Hematopoietic multipotent progenitor cell treated with erythropoietin and hydrocortisone succinate and interleukin-3 and kit ligand, for 6 days (in vitro differentiated cells): Measurements from ENCODE around the gene NEFH.
"Not testable (repeated sequence)": the region's sequence is repeated elsewhere in the genome, so short reads cannot be mapped to it uniquely, and the experiment has no call there.

Experiments
- DNase-seq: peaks from one replicate; pipeline ENCODE4 v3.0.0-alpha.2; 2015

The NEFH gene

DNA sequence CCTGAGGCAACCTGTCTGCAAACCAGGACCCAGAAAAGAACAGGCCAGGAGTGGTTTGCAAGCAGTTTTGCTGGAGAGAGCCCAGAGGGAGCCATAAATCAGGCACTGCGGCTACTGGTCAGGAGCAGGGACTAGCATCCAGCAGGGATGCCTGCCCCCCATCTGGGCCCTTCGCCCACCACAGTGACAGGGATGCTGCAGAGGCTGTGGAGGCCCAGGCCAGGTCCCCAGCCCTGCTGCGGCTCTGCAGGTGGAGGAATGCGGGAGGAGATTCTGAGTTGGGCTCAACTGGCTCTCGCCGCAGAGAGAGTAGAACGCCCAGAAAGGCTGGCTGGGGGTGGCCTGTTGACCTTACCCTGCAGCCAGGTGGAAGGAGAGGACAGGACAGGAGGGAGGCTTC lies 16.4 kb upstream of the NEFH start:
- no peak for DNase-seq

DNA sequence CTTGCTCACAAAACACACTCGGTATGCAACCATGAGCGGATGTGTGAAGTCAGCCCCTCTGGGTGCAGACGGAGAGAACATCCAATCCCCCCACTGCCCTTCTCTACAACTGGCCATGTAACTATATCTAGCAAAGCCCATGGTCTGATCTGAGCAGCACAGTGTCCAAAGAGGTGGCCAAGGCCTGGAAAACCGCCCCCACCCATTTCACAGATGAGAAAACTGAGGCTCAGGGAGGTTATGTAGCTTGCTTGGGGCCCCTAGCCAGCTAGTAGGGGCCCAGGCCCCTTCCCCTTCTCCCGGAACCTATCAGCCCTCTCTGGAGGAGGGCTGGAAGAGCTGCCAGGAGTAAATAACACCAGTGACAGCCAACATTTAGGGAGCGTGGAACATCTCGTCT lies 15.4 kb upstream of the NEFH start:
- DNase-seq, result no peak

DNA sequence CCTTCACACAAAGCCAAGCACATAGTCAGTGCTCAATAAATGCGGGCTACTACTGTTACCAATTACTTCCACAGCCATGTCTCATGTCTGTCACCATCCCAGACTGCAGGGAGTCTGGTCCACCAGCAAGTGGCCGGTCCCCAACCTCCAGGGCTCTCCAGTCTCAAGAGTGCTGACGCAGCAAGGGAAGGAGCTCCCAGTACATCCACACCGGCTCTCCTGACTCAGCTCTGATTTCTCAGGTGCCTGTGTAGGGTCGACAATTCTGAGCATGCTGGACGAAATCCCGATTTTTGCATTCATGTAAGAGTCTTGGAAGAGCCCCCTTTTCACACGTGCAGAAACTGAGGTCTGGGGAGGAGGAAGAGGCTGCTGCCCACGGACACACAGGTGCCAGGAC lies 10.3 kb upstream of the NEFH start:
- DNase-seq, result no peak

DNA sequence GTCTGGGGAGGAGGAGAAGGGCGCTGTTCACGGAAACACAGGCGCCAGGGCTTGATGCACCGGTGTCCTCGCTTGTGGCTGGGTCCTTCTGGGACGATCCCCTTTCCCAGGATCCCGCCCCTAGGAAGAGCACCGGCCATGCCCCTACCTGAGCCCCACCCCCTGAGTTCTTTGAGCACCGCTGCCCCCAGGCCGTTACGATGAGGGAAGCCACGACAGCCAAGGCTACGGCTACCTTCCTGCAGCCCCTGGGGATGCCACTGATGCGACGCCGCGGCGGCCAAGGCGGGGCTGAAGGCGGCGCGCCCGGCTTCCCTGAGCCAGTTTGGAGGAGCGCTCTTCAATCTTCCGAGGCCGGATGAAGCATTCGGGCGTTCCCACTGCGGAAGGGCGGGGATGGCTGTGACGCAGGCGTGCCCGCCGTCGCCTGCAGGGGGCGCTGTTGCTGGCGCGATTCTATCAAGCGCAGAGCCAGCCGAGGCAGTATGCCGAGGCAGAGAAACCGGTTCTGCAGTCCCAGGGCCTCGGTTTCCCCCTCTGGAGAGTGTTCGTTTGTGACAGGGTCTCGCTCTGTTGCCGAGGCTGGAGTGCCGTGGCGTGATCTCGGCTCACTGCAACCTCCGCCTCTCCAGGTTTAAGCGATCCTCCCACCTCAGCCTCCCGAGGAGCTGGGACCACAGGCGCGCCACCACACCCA lies 9.7 kb upstream of the NEFH start:
- DNase-seq, result peak; percentile 83

DNA sequence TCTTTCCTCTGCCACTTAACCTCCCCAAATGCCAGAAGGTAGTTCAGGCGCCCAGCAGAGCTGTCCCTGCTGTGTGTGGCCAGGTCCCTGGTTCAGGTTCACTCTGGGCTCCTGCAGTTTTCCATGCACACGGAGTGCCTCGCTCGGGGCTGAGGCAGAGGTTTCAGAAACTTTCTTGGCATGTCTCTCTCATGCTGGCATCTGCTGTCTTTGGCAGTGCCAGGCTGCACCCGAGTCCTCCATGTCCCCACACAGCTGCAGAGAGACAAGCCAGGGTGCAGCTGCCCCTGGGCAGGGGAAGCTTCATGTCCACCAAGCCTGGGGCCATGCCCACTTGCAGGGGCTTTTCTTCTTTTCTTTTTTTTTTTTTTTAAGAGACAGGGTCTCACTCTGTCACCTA lies 7.0 kb upstream of the NEFH start:
- DNase-seq, result no peak

DNA sequence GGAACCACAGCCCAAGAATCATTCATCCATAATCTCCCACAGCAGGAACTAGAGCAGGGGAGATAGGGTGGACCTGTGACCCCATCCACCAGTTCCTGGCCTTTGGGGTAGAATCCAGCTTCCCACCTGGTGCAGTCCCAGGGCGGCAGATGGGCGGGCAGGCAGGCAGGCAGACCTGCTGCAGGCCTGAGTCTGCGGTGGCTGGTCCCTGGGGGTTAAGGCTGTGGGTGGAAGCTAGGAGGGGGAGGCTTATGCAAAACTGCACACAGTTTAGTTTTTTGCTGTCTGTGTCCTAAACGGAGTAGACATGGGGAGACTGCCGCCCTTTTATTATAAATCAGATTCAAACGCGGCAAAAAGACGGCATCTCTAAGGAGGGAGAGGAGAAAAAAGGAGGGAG lies 4.5 kb upstream of the NEFH start:
- DNase-seq, result no peak

DNA sequence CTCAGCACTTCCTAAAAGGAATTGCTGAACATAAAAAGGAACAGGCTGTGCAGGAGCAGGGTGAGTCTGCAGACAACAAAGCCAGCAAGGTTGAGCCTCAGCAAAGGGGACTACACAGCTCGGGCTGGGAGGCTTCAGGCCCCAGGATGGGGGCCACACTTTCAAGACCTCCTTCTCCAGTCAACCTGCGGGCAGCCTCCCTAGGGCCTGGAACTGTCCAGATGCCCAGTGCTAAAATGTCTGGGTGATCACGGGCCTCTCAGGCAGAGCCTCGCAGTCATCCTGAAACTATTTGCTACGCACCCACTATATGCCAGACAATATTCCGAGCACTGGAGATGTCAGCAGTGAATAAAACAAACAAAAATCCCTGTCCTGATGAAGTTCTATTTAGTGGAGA lies 3.9 kb upstream of the NEFH start:
- DNase-seq, result no peak

DNA sequence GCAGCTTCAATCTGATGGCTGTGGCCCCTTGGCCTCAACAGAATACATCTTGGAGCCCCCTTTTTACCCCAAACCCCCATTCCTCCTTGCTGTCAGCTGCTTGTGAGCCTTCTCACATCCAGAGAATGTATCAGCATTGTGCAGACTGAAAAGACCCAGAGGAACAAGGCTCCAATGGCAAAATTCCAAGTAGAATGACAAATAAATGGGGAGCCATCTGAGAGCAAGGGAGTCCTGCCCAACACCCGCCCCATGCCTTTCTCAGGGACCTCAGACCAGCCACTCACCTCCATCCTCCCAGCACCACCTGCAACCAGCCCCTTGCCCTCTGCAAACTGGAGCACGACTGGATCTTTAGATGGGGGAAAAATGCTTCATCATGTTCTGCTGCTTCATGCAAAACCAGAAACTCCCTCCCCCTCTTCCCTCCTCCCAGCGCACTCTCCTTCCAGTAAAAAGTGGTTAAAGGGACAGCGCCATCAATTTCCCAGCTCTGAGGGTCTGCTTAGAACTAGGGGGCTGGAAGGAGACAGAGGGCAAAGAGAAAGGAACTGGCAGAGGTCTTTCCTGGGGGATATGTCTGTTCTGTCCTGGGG lies 2.2 kb upstream of the NEFH start:
- DNase-seq, result peak; percentile 26

DNA sequence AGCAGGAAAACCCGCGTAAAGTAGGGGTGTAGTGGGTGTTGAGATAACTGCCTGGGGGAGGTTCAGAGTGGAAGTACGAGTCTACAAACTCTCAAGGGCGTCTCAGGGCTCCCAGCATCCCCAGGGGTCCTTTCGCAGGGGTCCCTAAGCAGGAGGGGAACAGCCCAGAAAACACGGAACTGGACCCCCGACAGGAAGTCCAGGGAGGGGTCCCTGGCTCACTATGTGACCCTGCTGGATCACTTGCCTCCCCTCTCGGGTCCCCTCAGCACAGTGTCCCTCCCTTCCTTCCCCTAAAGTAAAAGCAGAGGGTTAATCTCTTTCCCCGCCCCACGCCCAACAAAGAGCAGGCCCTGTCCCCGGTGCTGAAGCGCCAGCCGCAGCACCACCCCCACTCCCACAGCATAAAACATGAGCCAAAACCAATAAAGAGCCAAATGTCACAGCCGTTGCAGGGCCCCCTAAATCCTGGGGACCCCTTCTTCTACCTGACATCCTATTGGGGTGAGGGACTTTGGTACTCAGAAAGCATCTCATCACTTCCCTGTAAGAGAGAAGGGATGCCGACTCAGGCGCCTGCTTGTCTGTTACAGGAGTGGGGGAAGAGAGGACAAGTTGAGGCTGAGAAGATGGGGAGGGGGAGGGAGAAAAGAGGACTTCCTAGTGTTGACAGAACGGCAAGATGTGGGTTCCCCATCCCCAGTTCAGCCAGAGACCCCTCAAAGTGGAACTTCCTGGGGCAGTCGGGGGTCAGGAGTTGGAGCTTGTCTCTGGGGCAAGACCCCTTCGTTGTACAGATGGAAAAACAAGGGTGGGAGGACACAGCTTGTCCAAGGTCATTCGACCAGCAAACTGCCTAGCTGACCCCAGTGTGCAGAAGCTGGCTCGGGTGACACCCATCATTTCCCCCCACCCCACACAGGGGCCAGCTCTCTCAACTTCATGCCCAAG lies 1.4 kb upstream of the NEFH start:
- DNase-seq, result peak; percentile 76

DNA sequence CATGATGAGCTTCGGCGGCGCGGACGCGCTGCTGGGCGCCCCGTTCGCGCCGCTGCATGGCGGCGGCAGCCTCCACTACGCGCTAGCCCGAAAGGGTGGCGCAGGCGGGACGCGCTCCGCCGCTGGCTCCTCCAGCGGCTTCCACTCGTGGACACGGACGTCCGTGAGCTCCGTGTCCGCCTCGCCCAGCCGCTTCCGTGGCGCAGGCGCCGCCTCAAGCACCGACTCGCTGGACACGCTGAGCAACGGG lies 169 bp downstream of the NEFH start:
- no peak for DNase-seq

DNA sequence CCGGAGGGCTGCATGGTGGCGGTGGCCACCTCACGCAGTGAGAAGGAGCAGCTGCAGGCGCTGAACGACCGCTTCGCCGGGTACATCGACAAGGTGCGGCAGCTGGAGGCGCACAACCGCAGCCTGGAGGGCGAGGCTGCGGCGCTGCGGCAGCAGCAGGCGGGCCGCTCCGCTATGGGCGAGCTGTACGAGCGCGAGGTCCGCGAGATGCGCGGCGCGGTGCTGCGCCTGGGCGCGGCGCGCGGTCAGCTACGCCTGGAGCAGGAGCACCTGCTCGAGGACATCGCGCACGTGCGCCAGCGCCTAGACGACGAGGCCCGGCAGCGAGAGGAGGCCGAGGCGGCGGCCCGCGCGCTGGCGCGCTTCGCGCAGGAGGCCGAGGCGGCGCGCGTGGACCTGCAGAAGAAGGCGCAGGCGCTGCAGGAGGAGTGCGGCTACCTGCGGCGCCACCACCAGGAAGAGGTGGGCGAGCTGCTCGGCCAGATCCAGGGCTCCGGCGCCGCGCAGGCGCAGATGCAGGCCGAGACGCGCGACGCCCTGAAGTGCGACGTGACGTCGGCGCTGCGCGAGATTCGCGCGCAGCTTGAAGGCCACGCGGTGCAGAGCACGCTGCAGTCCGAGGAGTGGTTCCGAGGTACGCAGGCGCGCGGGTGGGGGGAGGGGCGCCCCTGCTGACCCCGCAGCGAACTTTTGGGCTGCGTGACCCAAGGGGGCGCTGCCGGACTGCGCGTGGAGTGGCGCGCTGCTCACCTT lies 670 bp downstream of the NEFH start:
- DNase-seq, result peak; percentile 74

DNA sequence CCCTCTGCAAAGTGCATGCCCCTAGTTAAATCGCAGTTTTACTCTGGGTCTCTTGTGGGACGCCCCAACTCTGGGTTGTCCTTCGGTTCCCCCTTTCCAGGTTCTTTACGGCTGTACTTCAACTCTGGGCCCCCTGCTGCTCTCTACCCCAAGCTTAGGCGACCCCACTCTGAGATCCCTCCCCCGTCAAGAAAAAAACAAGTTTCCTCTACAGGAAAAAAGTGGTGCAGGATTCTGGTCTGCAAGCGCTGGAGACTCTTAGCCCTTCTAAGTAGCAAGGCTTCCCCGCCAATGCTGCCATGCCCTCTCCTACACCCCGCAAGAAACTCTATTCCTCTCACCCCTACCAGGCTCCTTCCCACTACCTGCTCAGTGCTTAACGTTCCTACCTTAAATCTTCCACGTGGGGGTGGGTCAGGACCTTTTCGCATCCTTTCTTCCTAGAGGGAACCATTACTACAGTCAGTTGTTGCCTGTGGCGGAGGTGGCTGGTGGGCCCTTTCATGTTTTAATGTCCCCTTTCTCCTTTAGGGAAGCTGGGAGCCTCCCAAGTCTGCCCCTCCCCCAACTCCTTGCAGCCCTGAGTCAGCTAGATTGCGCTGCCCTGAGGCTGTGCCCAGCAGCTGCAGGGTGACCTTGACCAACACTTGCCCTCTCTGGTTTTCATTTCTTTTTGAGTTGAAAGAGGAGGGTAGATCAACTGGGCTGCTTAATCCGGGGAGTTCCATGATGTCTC lies 1.4 kb downstream of the NEFH start:
- no peak for DNase-seq

DNA sequence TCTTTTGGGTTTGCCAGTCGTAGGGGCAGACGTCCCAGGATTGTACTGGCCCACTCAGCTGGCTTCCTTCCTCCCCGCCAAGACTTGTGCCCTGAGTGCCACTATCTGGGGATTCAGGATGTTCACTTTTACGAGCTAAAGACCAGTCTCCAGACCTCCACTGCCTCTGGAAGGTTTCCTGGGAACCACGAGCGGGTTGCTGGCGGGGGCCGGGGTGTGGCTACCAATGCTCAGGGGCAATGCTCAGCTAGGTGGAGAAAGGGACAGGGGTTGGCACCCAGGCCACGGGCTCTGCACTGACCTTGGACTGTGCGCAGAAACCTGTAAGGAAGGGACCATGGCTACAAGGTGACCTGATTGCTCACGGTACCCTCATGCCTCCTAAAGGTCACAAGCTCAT lies 2.2 kb downstream of the NEFH start:
- DNase-seq, result no peak

DNA sequence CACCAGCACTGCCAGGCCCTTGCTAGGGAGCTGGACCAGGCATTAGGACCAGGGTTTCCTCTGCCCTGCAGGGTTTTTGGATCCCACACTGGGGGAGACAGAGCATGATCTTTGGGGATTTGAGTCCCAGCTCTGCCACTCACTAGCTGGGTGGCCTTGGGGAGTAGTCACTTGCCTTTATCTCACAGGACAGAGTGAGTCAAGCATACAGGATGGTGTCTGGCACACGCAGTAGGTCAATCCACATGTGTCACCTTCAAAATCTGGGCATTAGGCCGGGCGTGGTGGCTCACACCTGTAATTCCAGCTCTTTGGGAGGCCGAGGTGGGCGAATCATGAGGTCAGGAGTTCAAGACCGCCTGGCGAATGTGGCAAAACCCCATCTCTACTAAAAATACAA lies 2.7 kb downstream of the NEFH start:
- no peak for DNase-seq

DNA sequence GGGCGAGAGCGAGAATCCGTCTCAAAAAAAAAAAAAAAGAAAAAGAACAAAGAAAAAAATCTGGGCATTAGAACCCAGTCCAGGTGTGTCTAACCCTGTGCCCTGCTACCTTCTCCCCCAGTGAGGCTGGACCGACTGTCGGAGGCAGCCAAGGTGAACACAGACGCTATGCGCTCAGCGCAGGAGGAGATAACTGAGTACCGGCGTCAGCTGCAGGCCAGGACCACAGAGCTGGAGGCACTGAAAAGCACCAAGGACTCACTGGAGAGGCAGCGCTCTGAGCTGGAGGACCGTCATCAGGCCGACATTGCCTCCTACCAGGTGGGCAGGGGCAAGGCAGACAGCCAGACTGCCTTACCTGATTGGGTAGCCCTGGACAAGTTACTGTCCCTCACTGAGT lies 3.2 kb downstream of the NEFH start:
- no peak for DNase-seq

DNA sequence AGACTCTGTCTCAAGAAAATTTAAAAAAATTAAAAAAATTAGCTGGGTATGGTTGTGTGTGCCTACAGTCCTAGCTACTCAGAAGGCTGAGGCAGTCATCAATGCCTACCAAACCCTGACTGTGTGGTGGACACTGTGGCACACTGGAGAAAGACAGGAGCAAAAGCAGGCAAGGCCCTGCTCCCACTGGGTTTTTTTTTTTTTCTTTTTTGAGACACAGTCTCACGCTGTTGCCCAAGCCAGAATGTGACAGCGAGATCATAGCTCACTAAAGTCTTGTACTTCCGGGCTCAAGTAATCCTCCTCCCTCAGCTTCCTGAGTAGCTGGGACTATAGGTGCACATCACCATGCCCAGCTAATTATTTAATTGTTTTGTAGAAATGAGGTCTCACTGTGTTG lies 4.6 kb downstream of the NEFH start:
- no peak for DNase-seq

DNA sequence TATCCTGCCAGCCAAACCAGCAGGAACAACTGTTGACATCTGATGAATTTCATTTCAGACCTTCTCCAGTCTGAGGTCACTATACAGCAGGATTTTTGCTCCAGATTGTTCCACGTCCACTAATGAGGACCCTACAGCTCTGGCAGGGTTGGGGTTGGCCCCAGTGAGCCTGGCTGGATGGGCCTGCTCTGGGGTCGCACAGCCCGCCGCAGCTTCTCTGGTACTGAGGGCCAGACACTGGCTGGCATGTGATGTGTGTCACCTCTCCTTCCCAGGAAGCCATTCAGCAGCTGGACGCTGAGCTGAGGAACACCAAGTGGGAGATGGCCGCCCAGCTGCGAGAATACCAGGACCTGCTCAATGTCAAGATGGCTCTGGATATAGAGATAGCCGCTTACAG lies 5.4 kb downstream of the NEFH start:
- no peak for DNase-seq

DNA sequence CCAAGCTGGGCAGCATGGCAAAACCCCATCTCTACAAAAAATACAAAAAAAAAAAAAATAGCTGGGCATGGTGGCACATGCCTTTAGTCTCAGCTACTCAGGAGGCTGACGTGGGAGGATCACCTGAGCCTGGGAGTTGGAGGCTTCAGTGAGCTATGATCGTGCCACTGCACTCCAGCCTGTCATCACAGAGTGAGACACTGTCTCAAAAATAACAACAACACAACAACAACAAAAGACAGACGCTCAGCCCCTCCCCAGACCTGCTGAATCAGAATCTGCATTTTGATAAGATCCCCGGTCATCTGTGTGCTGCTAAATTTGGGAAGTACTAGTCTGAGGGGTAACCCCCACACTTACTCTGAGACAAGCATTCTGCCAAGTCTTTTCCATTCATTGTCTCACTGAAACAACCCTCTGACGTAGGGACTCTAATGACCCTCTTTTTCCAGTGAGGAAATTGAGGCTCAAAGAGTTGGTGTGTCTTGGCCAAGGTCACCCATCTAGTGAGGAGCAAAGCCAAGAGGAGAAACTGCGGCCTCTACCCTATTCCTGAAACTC lies 7.5 kb downstream of the NEFH start:
- no peak for DNase-seq

DNA sequence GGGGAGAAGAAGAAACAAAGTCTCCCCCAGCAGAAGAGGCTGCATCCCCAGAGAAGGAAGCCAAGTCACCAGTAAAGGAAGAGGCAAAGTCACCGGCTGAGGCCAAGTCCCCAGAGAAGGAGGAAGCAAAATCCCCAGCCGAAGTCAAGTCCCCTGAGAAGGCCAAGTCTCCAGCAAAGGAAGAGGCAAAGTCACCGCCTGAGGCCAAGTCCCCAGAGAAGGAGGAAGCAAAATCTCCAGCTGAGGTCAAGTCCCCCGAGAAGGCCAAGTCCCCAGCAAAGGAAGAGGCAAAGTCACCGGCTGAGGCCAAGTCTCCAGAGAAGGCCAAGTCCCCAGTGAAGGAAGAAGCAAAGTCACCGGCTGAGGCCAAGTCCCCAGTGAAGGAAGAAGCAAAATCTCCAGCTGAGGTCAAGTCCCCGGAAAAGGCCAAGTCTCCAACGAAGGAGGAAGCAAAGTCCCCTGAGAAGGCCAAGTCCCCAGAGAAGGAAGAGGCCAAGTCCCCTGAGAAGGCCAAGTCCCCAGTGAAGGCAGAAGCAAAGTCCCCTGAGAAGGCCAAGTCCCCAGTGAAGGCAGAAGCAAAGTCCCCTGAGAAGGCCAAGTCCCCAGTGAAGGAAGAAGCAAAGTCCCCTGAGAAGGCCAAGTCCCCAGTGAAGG lies 9.2 kb downstream of the NEFH start:
- not testable (repeated sequence) for DNase-seq

DNA sequence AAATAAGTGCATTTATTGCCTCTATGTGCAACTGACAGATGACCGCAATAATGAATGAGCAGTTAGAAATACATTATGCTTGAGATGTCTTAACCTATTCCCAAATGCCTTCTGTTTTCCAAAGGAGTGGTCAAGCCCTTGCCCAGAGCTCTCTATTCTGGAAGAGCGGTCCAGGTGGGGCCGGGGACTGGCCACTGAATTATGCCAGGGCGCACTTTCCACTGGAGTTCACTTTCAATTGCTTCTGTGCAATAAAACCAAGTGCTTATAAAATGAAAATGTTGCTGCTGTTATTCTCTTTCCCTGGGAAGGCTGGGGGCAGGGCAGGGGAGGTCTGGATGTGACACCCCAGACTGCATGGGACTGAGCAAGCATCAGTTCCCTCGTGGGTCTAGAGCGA lies 11.0 kb downstream of the NEFH start:
- DNase-seq, result no peak

DNA sequence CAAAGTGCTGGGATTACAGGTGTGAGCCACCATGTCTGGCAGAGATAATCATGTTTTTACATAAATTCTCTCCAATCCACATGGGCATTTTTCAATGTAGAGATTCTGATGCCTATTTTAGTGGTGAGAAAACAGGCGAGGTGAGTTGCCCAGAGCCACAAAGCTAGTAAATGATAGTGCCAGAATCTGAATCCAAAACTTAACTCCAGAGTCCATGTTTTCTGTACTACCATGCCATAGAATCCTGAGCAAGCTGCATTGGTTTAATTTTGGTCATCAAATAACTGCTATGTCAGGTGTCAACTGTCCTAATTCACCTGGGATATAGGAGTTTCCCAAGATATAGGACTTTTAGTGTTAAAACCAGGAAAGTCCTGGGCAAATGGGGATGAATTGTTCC lies 13.6 kb downstream of the NEFH start:
- no peak for DNase-seq

DNA sequence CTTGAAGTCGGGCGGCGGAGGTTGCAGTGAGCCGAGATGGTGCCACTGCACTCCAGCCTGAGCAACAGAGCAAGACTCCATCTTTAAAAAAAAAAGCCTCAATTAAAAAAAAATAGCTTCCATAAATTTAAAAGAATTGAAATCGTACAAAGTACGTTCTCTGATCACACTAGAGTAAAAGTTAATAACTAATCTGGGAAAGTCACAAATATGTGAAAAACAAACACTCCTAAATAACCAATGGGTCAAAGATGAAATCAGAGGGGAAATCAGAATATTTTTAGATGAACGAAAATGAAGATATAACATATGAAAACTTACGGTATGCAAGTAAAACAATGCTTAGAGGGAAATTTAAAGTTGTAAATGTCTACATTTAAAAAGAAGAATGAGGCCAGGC lies 19.8 kb downstream of the NEFH start:
- DNase-seq, result no peak
